AG09309 (cell line): Measurements from ENCODE around the gene TBC1D30.

Source experiments
- DNase-seq: peaks from one replicate; pipeline ENCODE4 v3.0.0-alpha.2; 2010; ENCODE audit warnings: low read depth
- H3K4me3 ChIP-seq: 2 replicates; pipeline ENCODE4 v1.5.1; 2011; ENCODE audit warnings: mild to moderate bottlenecking, low read depth, low read length, moderate library complexity; ENCODE audit not compliant: control insufficient read depth
- TF ChIP-seq, protein P1 (sequence below): IDR thresholded peaks from 2 replicates; pipeline ENCODE4 v1.5.1; 2011; ENCODE audit warnings: mild to moderate bottlenecking, low read depth, low read length, inconsistent platforms; ENCODE audit not compliant: insufficient read depth, control insufficient read depth; ENCODE audit errors: missing control alignments

TBC1D30 gene

DNA sequence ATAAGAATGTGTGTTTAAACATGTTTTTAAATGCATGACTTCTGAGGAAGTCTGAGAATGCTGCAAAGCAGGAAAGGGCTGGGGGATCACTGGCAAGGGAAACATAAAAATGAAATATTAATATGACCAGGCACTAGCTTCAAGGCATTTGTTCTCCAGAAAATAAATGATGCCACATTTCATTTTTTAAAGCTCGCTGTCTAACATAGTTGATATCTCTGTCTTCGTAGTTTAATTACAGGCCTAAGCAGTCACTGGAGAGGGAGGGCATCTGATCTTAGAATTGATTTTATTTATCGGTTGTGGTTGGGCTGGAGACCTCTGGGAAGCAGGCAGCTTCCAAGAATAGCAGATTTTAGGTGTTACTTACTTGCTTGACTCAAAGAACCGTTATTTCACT, 87.5 kb downstream of the TBC1D30 start:
- TF ChIP-seq, protein P1, sequence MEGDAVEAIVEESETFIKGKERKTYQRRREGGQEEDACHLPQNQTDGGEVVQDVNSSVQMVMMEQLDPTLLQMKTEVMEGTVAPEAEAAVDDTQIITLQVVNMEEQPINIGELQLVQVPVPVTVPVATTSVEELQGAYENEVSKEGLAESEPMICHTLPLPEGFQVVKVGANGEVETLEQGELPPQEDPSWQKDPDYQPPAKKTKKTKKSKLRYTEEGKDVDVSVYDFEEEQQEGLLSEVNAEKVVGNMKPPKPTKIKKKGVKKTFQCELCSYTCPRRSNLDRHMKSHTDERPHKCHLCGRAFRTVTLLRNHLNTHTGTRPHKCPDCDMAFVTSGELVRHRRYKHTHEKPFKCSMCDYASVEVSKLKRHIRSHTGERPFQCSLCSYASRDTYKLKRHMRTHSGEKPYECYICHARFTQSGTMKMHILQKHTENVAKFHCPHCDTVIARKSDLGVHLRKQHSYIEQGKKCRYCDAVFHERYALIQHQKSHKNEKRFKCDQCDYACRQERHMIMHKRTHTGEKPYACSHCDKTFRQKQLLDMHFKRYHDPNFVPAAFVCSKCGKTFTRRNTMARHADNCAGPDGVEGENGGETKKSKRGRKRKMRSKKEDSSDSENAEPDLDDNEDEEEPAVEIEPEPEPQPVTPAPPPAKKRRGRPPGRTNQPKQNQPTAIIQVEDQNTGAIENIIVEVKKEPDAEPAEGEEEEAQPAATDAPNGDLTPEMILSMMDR, result no peak
- no peak for DNase-seq
- H3K4me3 ChIP-seq, result no peak overlapping the region

DNA sequence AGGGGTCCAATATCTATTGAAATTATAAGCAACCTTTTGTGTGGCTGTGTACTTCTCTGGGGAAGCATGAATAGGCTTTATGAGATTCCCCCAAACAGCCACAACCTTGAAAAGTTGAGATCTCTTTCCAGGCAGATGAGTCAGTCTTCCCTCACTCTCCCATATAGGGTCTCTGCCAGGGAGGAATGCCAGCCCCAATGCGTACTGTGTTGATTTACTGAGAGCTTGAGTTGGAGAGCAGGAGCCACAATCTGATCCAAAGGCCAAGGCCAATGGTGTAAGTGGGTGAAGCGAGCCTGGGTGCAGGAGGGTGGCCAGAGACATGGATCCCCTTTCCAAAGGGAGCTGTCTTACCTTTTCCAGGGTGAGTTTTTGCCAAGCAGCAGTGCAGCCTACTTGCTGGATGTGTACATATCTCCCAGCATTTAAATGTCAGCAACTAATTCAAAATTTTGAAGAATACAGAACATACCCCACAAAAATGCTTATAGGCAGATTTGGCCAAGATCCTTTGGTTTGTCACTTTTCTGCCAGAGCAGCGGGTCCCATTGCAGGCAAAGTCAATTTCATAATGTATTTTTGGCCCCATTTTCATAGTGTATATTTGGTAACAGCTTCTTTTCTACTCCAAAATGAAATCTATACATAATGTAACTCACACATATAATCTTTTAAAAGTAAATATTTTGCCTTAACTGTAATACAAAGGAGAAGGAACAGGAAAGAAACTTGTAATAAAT, 88.2 kb downstream of the TBC1D30 start:
- TF ChIP-seq, protein P1, result no peak
- no peak overlapping the region for H3K4me3 ChIP-seq
- no peak for DNase-seq

DNA sequence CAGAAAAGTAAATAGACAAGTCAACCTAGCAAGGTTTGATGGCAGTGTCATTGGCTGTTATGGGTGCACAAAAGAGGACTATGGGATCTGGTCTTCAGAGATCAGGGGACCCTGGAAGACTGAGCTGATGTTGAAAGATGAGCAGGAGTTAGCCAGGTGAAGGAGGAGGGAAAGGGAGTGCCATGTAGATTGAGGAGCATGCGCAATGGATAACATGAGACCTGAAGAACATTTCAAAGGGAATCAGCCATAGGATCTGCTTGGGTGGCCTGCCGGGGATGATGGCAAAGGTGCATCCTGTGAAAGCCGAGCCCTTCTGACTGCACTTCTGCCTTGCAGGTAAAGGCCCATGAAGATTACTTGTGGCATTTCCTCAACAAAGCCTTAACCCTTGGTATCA, 90.8 kb downstream of the TBC1D30 start:
- no peak for DNase-seq
- TF ChIP-seq, protein P1, result no peak
- no peak overlapping the region for H3K4me3 ChIP-seq

DNA sequence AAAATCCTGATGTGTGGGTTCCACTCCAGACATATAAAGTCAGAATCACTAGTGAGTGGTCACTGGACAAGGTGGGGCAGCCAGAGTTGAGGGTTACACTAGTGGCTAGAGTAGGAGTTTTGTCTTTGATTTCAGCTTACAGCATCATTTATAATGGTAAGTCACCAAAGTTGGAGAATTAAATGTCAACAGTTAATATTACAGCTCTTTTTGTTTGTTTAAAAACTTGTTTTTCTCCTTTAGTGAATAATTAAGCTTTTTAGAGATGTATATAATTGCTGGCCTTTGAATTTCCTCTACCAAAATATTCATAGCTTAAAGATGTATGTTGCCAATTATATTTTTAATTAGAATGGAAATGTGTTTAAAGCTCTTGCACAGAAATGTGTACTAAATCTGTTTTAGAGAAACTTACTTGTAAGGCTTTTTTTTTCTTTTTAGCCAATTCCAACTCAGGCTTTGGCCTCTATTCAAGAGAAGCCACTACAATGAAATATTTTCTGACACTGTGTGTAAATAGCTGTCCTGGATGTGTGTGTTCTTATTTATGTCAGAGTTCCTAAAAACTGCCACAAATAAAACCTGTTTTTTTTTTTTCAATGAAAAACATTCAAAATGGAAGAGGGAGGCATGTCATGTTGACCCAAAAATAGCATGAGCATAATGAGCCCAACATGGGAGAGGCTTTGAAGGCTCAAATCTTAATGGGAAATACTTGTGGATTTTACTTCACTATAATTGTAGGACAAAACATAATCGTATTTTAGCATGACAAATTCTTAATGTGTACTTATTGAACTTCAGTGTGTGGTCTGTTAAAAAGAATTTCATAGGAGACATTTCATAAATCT, 92.2 kb downstream of the TBC1D30 start:
- TF ChIP-seq, protein P1, result no peak
- H3K4me3 ChIP-seq, result no peak overlapping the region

DNA sequence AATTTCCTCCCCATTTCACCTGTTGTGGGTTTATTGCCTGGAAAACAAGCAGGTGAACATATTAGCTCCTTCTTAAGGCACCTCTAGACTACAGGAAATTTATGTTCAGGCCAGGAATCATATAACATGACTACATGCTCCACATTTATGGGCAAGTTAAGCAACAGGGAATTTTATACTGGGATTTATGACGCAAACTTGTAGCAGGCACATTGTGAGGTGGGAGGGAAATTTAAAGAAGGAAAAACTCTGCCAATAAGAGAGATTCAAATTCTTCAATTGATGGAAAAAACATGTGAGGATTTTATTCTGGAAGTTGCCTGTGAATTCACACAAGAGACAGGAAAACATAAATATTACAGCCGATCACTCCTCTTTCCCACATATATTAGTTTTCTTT, 93.9 kb downstream of the TBC1D30 start:
- no peak overlapping the region for H3K4me3 ChIP-seq
- DNase-seq, result no peak
- TF ChIP-seq, protein P1, result no peak

More for the DNA sequence above, 92.2 kb downstream of the TBC1D30 start:
- DNase-seq, result no peak

DNA sequence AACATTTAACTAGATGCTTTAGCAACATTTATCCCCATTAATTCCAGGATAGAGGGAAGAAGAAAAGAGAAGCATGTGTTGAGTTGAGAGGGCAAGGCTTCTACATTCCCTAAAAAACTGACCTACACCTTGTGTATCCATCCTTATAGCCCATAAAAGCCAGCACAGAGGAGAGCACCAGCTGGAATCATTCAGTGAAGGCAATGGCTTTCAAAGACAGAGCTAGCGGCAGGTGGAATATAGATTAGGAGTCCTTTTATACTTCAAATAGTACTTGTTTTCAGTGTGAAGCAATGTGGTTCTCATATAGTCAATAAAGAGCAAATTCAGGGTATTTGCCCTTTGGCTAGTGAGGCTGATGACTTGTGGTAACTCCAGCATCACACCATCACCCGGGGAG, 94.4 kb downstream of the TBC1D30 start:
- no peak for DNase-seq
- TF ChIP-seq, protein P1, result no peak
- no peak overlapping the region for H3K4me3 ChIP-seq
